C4-2B (cell line): Measurements from ENCODE around the gene BCL7A.

Experiments used
- H3K27ac ChIP-seq: fragments of 450-650 bp; 2 replicates; pipeline ENCODE4 v1.5.1; 2017
- CTCF ChIP-seq: fragments of 450-650 bp; conservative IDR thresholded peaks from 2 replicates; pipeline ENCODE4 v1.5.1; 2017; ENCODE audit warnings: mild to moderate bottlenecking
- ZFX ChIP-seq: fragments of 450-650 bp; IDR thresholded peaks from 2 replicates; pipeline ENCODE4 v1.6.1; 2017

Gene BCL7A

GRCh38 chr12:122021822-122022392 lies at the start of gene BCL7A:
Gene BCL7A, plus strand, starts transcription at chr12:122021884. Its CDS starts 208 bp downstream, at chr12:122022092.
- H3K27ac ChIP-seq, result peak within 1 kb of the TSS; percentile 73
- peak; percentile 30; the same call in 1 of the 2 replicates for TF ChIP-seq ZFX
- TF ChIP-seq CTCF, result no peak

- H3K27ac ChIP-seq, result no peak overlapping the region
- TF ChIP-seq ZFX, result no peak
- TF ChIP-seq CTCF, result no peak
These were observed 47.4 kb upstream of the BCL7A start for GRCh38 chr12:121974026-121974985.

GRCh38 chr12:121975021-121975420 lies 46.7 kb upstream of the BCL7A start:
- TF ChIP-seq ZFX (no peak), CTCF (no peak)
- no peak overlapping the region for H3K27ac ChIP-seq

GRCh38 chr12:121976950-121977349 lies 44.7 kb upstream of the BCL7A start:
- no peak overlapping the region for H3K27ac ChIP-seq
- TF ChIP-seq ZFX, result no peak

GRCh38 chr12:121980191-121980891 lies 41.3 kb upstream of the BCL7A start:
- TF ChIP-seq CTCF, result no peak
- no peak for TF ChIP-seq ZFX
- H3K27ac ChIP-seq, result no peak overlapping the region

- TF ChIP-seq CTCF, result no peak
- TF ChIP-seq ZFX, result no peak
- H3K27ac ChIP-seq, result no peak overlapping the region
These were observed 40.8 kb upstream of the BCL7A start for GRCh38 chr12:121980892-121981272.

- TF ChIP-seq CTCF (no peak), ZFX (no peak)
- H3K27ac ChIP-seq, result no peak overlapping the region
These were observed 40.2 kb upstream of the BCL7A start for GRCh38 chr12:121981456-121981855.
